ENCODE results near the gene LRRC42.
"Not testable (repeated sequence)": the region's sequence is repeated elsewhere in the genome, so short reads cannot be mapped to it uniquely, and the experiment has no call there.

The LRRC42 gene

GRCh38 chr1:53967409-53968124 is 21.4 kb downstream of the LRRC42 start:
- no peak for DNase-seq (ENCODE audit: low spot score)

- no peak for DNase-seq (ENCODE audit: low spot score)
Measured at GRCh38 chr1:53968125-53968513, 22.0 kb downstream of the LRRC42 start.

GRCh38 chr1:53969323-53969722 is 23.2 kb downstream of the LRRC42 start:
- DNase-seq (ENCODE audit: low spot score): not testable (repeated sequence)

- peak; percentile 48 for DNase-seq (ENCODE audit: low spot score)
Measured at GRCh38 chr1:53971718-53972117, 25.6 kb downstream of the LRRC42 start.

GRCh38 chr1:53975861-53976260 is 29.7 kb downstream of the LRRC42 start:
- no peak for DNase-seq (ENCODE audit: low spot score)

GRCh38 chr1:53979712-53980450 is 33.7 kb downstream of the LRRC42 start:
- DNase-seq (ENCODE audit: low spot score): no peak

- DNase-seq (ENCODE audit: low spot score): peak; percentile 62
Measured at GRCh38 chr1:53981220-53981619, 35.1 kb downstream of the LRRC42 start.

- DNase-seq (ENCODE audit: low spot score): peak; percentile 69
Measured at GRCh38 chr1:53982034-53982762, 36.0 kb downstream of the LRRC42 start.

GRCh38 chr1:53982763-53983104 is 36.6 kb downstream of the LRRC42 start:
- no peak for DNase-seq (ENCODE audit: low spot score)

GRCh38 chr1:53984726-53985125 is 38.6 kb downstream of the LRRC42 start:
- no peak for DNase-seq (ENCODE audit: low spot score)

GRCh38 chr1:53986458-53986857 is 40.3 kb downstream of the LRRC42 start:
- no peak for DNase-seq (ENCODE audit: low spot score)

GRCh38 chr1:53987880-53988279 is 41.7 kb downstream of the LRRC42 start:
- DNase-seq (ENCODE audit: low spot score): no peak

- no peak for DNase-seq (ENCODE audit: low spot score)
Measured at GRCh38 chr1:53992085-53992874, 46.1 kb downstream of the LRRC42 start.

GRCh38 chr1:53994516-53994915 is 48.4 kb downstream of the LRRC42 start:
- DNase-seq (ENCODE audit: low spot score): not testable (repeated sequence)

GRCh38 chr1:53995683-53996082 is 49.5 kb downstream of the LRRC42 start:
- no peak for DNase-seq (ENCODE audit: low spot score)

GRCh38 chr1:53998223-53998622 is 52.1 kb downstream of the LRRC42 start:
- no peak for DNase-seq (ENCODE audit: low spot score)

GRCh38 chr1:53999920-54000319 is 53.8 kb downstream of the LRRC42 start:
- DNase-seq (ENCODE audit: low spot score): no peak

- no peak for DNase-seq (ENCODE audit: low spot score)
Measured at GRCh38 chr1:54001591-54001990, 55.4 kb downstream of the LRRC42 start.

- DNase-seq (ENCODE audit: low spot score): no peak
Measured at GRCh38 chr1:54002544-54003248, 56.5 kb downstream of the LRRC42 start.

- no peak for DNase-seq (ENCODE audit: low spot score)
Measured at GRCh38 chr1:54003249-54003646, 57.1 kb downstream of the LRRC42 start.

GRCh38 chr1:54003750-54004480 is 57.8 kb downstream of the LRRC42 start:
- not testable (repeated sequence) for DNase-seq (ENCODE audit: low spot score)

Data from AG08396 (cell line).